ENCODE data around the gene SPATA31D3.

DNA sequence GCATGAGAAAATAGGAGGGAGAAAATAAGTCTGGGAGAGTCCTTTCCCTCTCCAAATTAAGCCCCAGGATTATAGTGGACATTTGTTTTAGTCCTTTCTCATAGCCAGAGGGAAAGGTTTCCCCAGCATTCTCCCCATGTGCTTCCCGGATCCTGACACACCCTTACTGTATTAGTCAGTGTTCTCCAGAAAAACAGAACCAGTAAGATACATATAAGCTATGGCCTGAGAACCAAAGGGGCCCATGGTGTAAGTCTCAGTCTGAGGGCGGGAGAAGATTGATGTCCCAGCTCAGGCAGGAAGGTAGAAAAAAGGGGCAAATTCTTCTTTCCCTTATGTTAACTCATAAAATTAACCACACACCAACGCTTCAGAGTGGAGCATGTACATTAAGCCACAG lies 40.7 kb upstream of the SPATA31D3 start:
- TF ChIP-seq, protein P1, sequence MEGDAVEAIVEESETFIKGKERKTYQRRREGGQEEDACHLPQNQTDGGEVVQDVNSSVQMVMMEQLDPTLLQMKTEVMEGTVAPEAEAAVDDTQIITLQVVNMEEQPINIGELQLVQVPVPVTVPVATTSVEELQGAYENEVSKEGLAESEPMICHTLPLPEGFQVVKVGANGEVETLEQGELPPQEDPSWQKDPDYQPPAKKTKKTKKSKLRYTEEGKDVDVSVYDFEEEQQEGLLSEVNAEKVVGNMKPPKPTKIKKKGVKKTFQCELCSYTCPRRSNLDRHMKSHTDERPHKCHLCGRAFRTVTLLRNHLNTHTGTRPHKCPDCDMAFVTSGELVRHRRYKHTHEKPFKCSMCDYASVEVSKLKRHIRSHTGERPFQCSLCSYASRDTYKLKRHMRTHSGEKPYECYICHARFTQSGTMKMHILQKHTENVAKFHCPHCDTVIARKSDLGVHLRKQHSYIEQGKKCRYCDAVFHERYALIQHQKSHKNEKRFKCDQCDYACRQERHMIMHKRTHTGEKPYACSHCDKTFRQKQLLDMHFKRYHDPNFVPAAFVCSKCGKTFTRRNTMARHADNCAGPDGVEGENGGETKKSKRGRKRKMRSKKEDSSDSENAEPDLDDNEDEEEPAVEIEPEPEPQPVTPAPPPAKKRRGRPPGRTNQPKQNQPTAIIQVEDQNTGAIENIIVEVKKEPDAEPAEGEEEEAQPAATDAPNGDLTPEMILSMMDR (conservative IDR thresholded peaks at IDR 0.05 in 1 of 2, IDR thresholded peaks at IDR 0.05 in 1 of 2; ENCODE audit: low read depth in 1 of 2, low read length in 2 of 2), result no peak
- no peak for TF ChIP-seq EZH2 (IDR thresholded peaks at IDR 0.05; ENCODE audit: low read length, missing control alignments)
